AG04450 (cell line): Measurements from ENCODE around the gene C5. TPM values are rescaled to one million over a fixed set of nuclear protein-coding genes. Genes with fewer than 3 reads are reported as not detected.

Experiments
- CTCF ChIA-PET: fragments of 300-600, 350-600 bp; formaldehyde crosslinking; extraction: SDS; loops from one replicate; lab custom pipeline; 2022; ENCODE audit warnings: antibody characterized with exemption, inconsistent platforms; lab: Charles Lee
- POLR2A ChIA-PET: fragments of 350-600 bp; formaldehyde crosslinking; extraction: SDS; loops from one replicate; lab custom pipeline; 2021; ENCODE audit warnings: antibody characterized with exemption, inconsistent platforms; lab: Yijun Ruan, JAX
- DNase-seq: peaks from one replicate; pipeline ENCODE4 v3.0.0-alpha.2; 2011; ENCODE audit warnings: low read depth, low spot score
- H3K27ac ChIP-seq: one replicate; pipeline ENCODE4 v1.5.1; 2012; ENCODE audit warnings: low read depth, low read length, control low read depth
- H3K27me3 ChIP-seq: one replicate; pipeline ENCODE4 v1.6.0; 2012; ENCODE audit warnings: low read length; ENCODE audit not compliant: control insufficient read depth, insufficient read depth
- H3K4me3 ChIP-seq: 2 replicates; pipeline ENCODE4 v1.5.1; 2011; ENCODE audit warnings: mild to moderate bottlenecking, low read depth, low read length, control low read depth
- H3K9me3 ChIP-seq: 2 replicates; pipeline ENCODE4 v1.5.1; 2012; ENCODE audit warnings: low read length; ENCODE audit not compliant: control insufficient read depth, insufficient read depth
- polyA plus RNA-seq: library from polyadenylated mRNA; depleted of rRNA; stranded (reverse); fragments of >200 nt; gene quantifications from 2 replicates; pipeline ENCODE4 v1.2.3, GENCODE V29; 2011
- TF ChIP-seq, protein P1 (sequence below): IDR thresholded peaks from 2 replicates; pipeline ENCODE4 v1.5.1; 2011; ENCODE audit warnings: low read depth, low read length, control low read depth, inconsistent platforms

Gene C5
- polyA plus RNA-seq, 1 experiment: 2.2 TPM

DNA sequence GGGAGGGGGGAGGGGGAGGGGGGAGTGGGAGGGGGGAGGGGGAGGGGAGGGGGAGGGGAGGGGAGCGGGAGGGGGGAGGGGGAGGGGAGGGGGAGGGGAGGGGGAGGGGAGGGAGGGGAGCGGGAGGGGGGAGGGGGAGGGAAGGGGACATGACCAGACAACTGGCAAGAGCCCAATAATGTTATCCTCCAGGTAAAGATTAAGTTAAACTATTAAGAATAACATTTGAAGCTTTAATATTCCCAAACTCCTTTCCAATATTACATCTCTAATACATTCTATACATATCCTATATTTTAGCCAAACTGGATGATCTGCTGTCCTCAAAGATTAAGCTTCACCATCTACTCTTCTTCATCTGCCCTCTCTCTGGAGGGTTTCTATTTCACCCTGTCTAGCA, 25.8 kb downstream of the C5 start:
- no peak overlapping the region for H3K4me3 ChIP-seq
- no peaks in the 10 kb centered on the region for H3K9me3 ChIP-seq
- TF ChIP-seq, protein P1, sequence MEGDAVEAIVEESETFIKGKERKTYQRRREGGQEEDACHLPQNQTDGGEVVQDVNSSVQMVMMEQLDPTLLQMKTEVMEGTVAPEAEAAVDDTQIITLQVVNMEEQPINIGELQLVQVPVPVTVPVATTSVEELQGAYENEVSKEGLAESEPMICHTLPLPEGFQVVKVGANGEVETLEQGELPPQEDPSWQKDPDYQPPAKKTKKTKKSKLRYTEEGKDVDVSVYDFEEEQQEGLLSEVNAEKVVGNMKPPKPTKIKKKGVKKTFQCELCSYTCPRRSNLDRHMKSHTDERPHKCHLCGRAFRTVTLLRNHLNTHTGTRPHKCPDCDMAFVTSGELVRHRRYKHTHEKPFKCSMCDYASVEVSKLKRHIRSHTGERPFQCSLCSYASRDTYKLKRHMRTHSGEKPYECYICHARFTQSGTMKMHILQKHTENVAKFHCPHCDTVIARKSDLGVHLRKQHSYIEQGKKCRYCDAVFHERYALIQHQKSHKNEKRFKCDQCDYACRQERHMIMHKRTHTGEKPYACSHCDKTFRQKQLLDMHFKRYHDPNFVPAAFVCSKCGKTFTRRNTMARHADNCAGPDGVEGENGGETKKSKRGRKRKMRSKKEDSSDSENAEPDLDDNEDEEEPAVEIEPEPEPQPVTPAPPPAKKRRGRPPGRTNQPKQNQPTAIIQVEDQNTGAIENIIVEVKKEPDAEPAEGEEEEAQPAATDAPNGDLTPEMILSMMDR: no peak
- no peak for DNase-seq
- no peaks in the 10 kb centered on the region for H3K27me3 ChIP-seq
- ChIA-PET CTCF (interaction anchor here (0.6 to 2.3 kb wide), 4 partner anchors 35 to 98 kb away, joined by 3 to 7 read pairs (median 4); no protein-coding TSS in a partner anchor), POLR2A (no interaction called here)
- no peak overlapping the region for H3K27ac ChIP-seq

GRCh38 chr9:121023064-121023463, 27.0 kb downstream of the C5 start:
- ChIA-PET POLR2A (no interaction called here), CTCF (interaction anchor here (2.3 kb wide), 1 partner anchor 41 kb away, joined by 7 read pairs; no protein-coding TSS in a partner anchor)
- no peaks in the 10 kb centered on the region for H3K9me3 ChIP-seq
- no peak overlapping the region for H3K27ac ChIP-seq
- DNase-seq: no peak
- H3K4me3 ChIP-seq: no peak overlapping the region
- H3K27me3 ChIP-seq: no peaks in the 10 kb centered on the region
- TF ChIP-seq, protein P1: no peak

GRCh38 chr9:121021301-121021700, 28.8 kb downstream of the C5 start:
- DNase-seq: no peak
- Histone ChIP-seq H3K27me3 (no peaks in the 10 kb centered on the region), H3K4me3 (no peak overlapping the region), H3K9me3 (no peaks in the 10 kb centered on the region), H3K27ac (no peak overlapping the region)
- TF ChIP-seq, protein P1: no peak
- ChIA-PET CTCF (interaction anchor here (1.7 kb wide), 1 partner anchor 38 kb away, joined by 10 read pairs; no protein-coding TSS in a partner anchor), POLR2A (no interaction called here)

- CTCF ChIA-PET: interaction anchor here (1.0 to 1.3 kb wide), 2 partner anchors 35 to 41 kb away, joined by 3 read pairs; no protein-coding TSS in a partner anchor
- Histone ChIP-seq H3K27me3 (no peaks in the 10 kb centered on the region), H3K27ac (no peak overlapping the region), H3K9me3 (no peaks in the 10 kb centered on the region), H3K4me3 (no peak overlapping the region)
- TF ChIP-seq, protein P1: no peak
- no peak for DNase-seq
- POLR2A ChIA-PET: no interaction called here
Measured at GRCh38 chr9:121019273-121019672, 30.8 kb downstream of the C5 start.

- H3K4me3 ChIP-seq: no peak overlapping the region
- CTCF ChIA-PET: interaction anchor here (0.6 to 0.8 kb wide), 2 partner anchors 46 to 1276 kb away, joined by 3 to 4 read pairs; no protein-coding TSS in a partner anchor
- TF ChIP-seq, protein P1: no peak
- H3K27me3 ChIP-seq: no peaks in the 10 kb centered on the region
- no peak for DNase-seq
- no peak overlapping the region for H3K27ac ChIP-seq
- POLR2A ChIA-PET: no interaction called here
- H3K9me3 ChIP-seq: no peaks in the 10 kb centered on the region
Measured at GRCh38 chr9:121013911-121014310, 36.2 kb downstream of the C5 start.
